Activated naive CD8-positive, alpha-beta T cell (primary cell): ENCODE measurements around the gene HK1.

ENCODE experiments used
- H3K27ac Mint-ChIP-seq: one replicate; pipeline ENCODE4 v1.8.0; 2021; ENCODE audit warnings: mixed read lengths
- H3K27me3 Mint-ChIP-seq: one replicate; pipeline ENCODE4 v1.8.0; 2021; ENCODE audit warnings: mixed read lengths
- H3K36me3 Mint-ChIP-seq: one replicate; pipeline ENCODE4 v1.8.0; 2021; ENCODE audit warnings: mixed read lengths
- H3K4me1 Mint-ChIP-seq: one replicate; pipeline ENCODE4 v1.8.0; 2021; ENCODE audit warnings: low read depth, mixed read lengths
- H3K4me3 Mint-ChIP-seq: one replicate; pipeline ENCODE4 v1.8.0; 2021; ENCODE audit warnings: mild to moderate bottlenecking, mixed read lengths
- H3K9me3 Mint-ChIP-seq: one replicate; pipeline ENCODE4 v1.8.0; 2021; ENCODE audit warnings: low read depth, mixed read lengths

Gene HK1

DNA sequence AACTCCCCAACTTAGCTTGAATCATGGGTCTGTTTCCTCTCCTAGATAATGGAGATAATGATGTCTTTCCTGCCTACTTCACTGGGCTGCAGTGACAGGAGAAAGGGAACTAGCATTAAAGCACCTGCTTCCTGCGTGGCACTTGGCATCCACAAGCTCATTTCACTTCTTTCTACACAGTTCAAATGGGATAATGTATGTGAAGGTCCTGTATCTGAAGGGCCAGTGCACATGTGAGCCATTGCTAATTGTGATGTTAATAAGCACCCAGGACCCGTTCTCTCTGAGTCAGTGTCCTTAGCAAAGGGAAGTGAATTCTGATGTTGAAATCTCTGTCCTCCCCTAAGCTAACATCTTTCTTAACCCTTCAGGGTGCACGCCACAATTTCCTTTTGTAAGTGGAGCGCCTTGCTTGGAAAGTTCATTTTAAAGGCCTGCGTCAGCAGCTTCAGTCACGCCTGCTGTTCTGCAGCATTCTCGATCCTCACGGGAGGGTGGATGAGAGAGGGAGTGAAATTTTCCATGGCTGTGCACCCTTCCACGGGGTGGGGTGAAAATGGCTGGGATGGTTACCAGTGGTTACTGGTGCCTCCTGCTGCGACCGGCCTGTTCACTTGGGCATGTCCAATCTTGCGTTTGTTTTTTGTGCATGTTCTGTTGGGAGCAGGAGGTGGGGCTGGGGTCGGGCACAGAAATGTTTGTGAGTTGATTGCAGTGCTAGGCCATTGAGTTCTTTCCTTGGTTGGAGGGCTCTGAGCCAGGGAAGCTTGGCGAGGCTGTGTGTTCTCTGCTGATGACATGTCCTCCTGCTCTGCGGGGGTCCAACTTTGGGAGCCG, 59.2 kb downstream of the HK1 start:
- Mint-ChIP-seq H3K27ac (no peak overlapping the region), H3K9me3 (no peaks in the 10 kb centered on the region), H3K4me1 (peaks cover 70% of the 10 kb centered on the region), H3K27me3 (no peaks in the 10 kb centered on the region), H3K4me3 (no peak overlapping the region), H3K36me3 (peaks cover under 1% of the 10 kb centered on the region)

DNA sequence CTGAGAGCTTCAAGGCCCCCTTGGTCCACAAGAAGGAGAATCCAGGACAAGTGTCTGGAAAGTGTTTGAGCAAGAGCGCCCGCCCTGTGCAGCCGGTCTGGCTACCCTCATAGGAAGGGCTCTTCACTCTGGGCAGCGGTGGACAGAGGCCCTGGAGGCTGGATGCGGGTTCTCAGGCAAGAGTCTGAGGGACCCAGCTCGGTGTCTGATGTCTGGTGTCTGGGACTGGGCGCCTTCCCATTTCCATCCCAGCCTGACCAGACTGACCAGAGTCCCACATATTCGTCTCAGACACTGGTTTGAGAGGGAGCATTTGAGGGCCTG, 59.8 kb downstream of the HK1 start:
- no peaks in the 10 kb centered on the region for H3K9me3 Mint-ChIP-seq
- H3K27ac Mint-ChIP-seq: peak overlapping the region; percentile 75
- H3K27me3 Mint-ChIP-seq: no peaks in the 10 kb centered on the region
- H3K36me3 Mint-ChIP-seq: peaks cover 3% of the 10 kb centered on the region
- H3K4me1 Mint-ChIP-seq: peaks cover 68% of the 10 kb centered on the region
- H3K4me3 Mint-ChIP-seq: no peak overlapping the region

DNA sequence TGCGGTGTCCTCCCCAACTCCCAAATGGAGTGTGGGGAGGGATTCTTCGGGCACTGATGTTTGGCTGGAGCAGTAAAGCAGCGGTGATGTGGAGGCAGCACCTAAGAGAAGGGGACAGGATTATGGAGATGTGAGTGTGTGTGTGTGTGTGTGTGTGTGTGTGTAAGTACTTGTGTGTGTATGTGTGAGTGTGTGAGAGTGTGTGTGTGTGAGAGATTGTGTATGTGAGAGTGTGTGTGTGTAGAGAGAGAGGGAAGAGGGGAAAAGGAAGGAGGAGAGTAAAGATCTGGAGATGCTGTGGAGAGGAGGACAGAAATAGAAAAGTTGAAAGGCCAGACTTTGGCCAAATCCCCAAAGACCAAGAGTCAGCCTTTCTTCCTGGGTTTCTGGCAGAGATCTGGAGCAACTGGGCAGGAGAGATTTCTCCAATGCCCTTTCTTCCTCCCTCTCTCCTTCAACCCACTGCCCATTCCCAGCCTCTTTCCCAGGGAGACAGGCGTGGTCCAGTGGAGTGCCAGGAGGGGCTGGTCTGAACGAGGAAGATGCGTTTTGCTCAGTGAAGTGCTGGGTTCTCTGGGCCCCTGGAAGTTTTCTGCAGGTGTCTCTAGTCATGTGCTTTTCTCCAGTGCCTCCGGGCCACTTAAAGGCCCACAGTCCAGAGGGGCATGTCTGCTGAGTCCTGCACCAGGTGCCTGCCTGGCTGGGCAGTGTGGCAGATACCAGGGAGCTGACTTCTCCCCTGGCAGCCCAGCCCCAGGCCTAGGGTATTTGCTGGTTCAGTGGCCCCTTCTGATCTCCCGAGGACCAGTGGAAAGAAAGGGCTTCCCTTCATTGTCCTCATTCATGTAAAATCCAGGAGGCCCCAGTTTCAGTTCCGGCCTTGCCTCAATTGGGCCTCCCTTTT, 60.5 kb downstream of the HK1 start:
- no peaks in the 10 kb centered on the region for H3K9me3 Mint-ChIP-seq
- H3K4me1 Mint-ChIP-seq: peaks cover 71% of the 10 kb centered on the region
- no peaks in the 10 kb centered on the region for H3K27me3 Mint-ChIP-seq
- no peak overlapping the region for H3K4me3 Mint-ChIP-seq
- H3K27ac Mint-ChIP-seq: peak overlapping the region; percentile 75
- peaks cover 4% of the 10 kb centered on the region for H3K36me3 Mint-ChIP-seq

DNA sequence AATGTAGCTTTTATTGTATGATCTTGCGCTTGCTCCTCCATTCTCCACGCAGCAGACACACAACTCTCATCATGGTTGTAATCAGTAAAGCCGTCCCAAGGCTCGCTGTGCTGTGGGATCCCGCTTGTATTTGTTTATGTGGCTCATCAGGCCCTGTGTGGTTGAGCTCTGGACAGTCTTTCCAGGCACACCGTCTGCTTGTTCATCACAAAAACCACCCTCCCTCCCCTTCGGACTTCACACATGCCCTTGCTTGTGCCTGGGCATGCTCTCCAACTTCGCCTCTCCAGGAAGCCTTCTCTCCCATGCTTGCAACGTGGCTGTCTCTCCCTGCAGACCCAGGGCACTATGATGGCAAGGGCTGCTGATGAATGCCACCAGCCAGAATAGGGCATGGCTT, 62.4 kb downstream of the HK1 start:
- Mint-ChIP-seq H3K4me1 (peaks cover 72% of the 10 kb centered on the region), H3K36me3 (peaks cover 8% of the 10 kb centered on the region), H3K27me3 (no peaks in the 10 kb centered on the region), H3K9me3 (no peaks in the 10 kb centered on the region), H3K27ac (peak overlapping the region; percentile 54), H3K4me3 (no peak overlapping the region)

DNA sequence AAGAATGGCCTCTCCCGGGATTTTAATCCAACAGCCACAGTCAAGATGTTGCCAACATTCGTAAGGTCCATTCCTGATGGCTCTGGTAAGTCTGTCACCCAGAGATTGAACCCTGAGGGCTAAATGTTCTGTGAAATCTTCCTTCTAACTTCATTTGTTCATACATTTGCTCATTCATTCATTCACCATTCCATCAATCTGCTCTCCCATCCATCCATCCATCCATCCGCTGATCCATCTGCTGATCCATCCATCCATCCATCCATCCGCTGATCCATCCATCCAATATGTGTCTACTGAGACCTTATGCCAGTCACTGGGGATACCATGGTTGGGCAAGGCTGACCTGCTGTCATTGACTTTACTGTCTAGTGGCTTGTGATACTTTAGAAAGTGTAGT, 65.6 kb downstream of the HK1 start:
- peaks cover 10% of the 10 kb centered on the region for H3K36me3 Mint-ChIP-seq
- H3K27me3 Mint-ChIP-seq: no peaks in the 10 kb centered on the region
- H3K4me1 Mint-ChIP-seq: peaks cover 78% of the 10 kb centered on the region
- no peaks in the 10 kb centered on the region for H3K9me3 Mint-ChIP-seq
- no peak overlapping the region for H3K4me3 Mint-ChIP-seq
- peak overlapping the region; percentile 55 for H3K27ac Mint-ChIP-seq

DNA sequence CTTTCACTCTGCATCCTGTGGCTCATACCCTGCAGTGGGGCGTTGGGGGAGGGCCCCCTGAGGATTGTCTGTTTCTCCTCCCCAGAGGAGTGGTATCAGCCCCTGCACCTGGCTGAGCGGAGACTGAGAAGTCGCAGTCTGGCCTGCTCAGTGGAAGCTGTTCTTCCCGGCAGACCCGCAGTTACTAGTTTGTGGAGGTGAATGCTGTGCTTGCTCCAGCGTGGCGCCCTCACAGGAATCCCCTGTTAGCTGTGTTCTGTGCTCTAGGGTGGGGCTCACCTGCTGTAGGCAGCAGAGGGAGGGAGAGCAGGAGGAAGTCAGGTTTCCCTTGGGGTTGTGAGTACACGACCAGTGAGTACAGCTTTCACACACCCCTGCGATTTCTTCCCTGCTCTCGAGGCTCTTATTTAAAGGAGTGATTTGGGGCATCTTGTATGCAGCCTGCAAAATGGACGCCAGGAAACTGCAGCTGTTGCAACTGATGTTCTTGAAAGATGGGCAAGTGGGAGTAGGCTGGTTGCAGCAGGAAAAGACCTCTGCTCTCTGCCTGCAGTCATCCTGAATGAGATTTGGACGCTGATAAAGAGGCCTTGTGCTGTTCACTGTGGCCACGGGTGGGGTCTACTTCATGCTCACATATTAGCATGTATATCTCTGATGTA, 66.4 kb downstream of the HK1 start:
- no peaks in the 10 kb centered on the region for H3K27me3 Mint-ChIP-seq
- peaks cover 10% of the 10 kb centered on the region for H3K36me3 Mint-ChIP-seq
- H3K4me1 Mint-ChIP-seq: peaks cover 80% of the 10 kb centered on the region
- no peaks in the 10 kb centered on the region for H3K9me3 Mint-ChIP-seq
- H3K4me3 Mint-ChIP-seq: peak overlapping the region; percentile 38
- H3K27ac Mint-ChIP-seq: peak overlapping the region; percentile 55

DNA sequence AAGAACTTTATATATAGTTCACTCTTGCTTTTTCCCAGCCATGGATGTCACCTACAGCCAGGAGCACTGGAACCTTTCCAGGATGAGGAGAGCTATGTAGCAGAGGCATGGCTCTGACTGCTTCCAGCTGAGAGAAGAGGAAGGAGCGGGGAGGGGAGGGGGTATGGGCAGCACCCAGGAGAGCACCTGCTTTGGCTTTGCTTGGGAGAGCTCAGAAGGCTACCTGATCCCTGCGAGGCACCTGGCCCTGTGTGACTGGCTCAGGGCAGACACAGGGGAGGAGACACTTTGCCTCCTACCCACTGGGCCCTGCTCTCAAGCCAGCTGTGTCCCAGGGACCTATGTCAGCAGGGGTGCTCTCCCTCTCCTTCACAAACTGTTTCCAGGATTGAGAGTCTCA, 67.1 kb downstream of the HK1 start:
- Mint-ChIP-seq H3K9me3 (no peaks in the 10 kb centered on the region), H3K27me3 (no peaks in the 10 kb centered on the region), H3K27ac (peak overlapping the region; percentile 73), H3K4me3 (peak overlapping the region; percentile 38), H3K4me1 (peaks cover 83% of the 10 kb centered on the region), H3K36me3 (peaks cover 10% of the 10 kb centered on the region)

DNA sequence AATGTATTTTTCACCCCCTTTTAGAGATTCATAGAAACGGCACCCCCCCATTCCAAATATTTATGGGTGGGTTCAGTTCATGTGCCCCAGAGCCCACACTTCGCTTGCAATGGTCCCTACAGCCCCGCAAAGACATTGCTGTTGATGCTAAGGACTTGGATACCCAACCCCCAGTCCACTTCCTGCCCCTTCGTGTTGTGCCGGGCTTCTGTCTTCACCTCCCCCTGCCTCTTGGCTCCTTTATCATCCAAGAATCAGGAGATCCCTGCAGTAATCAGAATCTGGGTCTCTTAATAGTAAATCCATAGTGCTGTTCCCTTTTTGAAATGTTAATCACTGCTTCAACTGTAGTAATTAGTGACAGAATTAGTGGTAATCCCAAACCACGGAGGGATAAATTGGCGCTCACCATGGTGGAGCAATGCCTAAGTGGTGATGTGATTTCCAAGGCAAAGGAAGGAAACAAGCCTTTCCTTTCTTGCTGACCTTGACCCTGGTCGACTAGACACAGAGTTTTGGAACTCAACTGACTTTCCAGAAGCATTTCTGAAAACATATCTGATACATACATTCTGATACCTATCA, 67.7 kb downstream of the HK1 start:
- Mint-ChIP-seq H3K4me3 (peak overlapping the region; percentile 27), H3K9me3 (no peaks in the 10 kb centered on the region), H3K36me3 (peaks cover 10% of the 10 kb centered on the region), H3K27ac (peak overlapping the region; percentile 73), H3K27me3 (no peaks in the 10 kb centered on the region), H3K4me1 (peaks cover 80% of the 10 kb centered on the region)

DNA sequence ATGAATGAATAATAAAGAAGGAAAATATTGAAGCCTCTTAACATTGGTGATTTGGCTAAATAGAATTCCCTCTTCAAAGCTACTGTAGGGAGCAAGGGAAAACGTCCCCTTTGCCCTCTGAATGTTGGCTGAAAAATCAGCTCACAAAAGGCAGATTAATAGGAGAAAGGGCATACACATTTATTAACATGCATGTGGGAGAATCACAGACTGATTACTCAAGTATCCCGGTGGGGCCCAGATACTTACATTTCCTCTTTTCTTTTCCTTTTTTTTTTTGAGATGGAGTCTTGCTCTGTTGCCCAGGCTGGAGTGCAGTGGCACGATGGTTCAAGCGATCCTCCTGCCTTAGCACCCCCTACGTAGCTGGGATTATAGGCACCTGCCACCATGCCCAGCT, 68.5 kb downstream of the HK1 start:
- no peak overlapping the region for H3K4me3 Mint-ChIP-seq
- H3K9me3 Mint-ChIP-seq: no peaks in the 10 kb centered on the region
- H3K27ac Mint-ChIP-seq: no peak overlapping the region
- H3K27me3 Mint-ChIP-seq: no peaks in the 10 kb centered on the region
- H3K36me3 Mint-ChIP-seq: peaks cover 13% of the 10 kb centered on the region
- peaks cover 83% of the 10 kb centered on the region for H3K4me1 Mint-ChIP-seq

DNA sequence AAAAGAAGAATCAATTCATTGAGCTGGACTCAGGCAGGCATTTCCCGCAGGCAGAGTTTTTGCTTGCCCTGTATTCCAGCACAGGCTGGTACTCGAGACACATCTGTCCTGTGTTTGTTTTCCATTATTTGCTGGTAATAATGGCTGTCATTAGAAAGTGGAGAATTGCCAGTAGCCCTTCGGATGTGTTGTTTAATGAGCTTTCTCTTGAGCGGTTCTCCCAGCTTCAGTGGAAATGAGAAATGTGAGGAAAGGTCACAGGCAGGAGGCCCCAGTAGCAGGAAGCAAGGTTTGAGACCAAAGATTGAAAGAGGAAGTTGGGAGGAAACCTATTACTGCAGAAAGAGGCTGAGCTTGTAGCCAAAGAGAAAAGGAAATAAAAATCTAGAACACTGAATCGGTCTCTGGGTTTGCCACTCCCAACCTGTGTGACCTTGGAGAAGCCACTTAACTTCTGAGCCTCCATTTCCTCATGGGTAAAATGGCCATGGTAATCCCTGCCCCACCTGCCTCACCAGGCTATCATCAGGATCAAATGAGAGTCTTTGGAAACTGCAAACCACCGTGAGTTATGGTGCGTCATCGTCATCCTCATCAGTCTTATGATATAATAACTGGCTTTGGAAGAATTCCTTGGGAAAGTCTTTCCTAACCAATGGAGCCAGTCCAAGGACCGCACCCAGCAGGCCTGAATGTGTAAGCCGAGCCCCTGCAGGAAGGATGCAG, 70.7 kb downstream of the HK1 start:
- H3K4me3 Mint-ChIP-seq: peak overlapping the region; percentile 65
- peak overlapping the region; percentile 92 for H3K27ac Mint-ChIP-seq
- H3K27me3 Mint-ChIP-seq: no peaks in the 10 kb centered on the region
- H3K4me1 Mint-ChIP-seq: peaks cover 81% of the 10 kb centered on the region
- peaks cover 7% of the 10 kb centered on the region for H3K36me3 Mint-ChIP-seq
- H3K9me3 Mint-ChIP-seq: no peaks in the 10 kb centered on the region

DNA sequence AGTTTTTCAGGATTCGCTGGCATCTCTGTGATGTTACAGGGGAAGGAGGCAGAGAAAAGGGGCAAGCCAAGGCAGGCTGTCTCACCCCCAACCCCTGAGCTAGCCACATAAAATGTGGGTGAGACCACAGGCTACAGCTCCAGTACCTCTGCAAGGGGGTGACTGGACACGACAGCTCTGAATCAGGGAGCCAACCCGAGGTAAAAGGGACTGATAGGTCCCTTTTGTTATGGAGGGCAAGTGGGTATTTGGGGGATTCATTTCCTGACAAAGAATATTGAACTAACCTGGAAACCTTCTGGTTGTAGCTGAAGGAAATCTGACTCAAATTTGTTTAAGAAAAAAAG, 71.2 kb downstream of the HK1 start:
- H3K4me1 Mint-ChIP-seq: peaks cover 81% of the 10 kb centered on the region
- H3K27ac Mint-ChIP-seq: peak overlapping the region; percentile 92
- H3K9me3 Mint-ChIP-seq: no peaks in the 10 kb centered on the region
- H3K36me3 Mint-ChIP-seq: peaks cover 4% of the 10 kb centered on the region
- no peak overlapping the region for H3K4me3 Mint-ChIP-seq
- H3K27me3 Mint-ChIP-seq: no peaks in the 10 kb centered on the region

DNA sequence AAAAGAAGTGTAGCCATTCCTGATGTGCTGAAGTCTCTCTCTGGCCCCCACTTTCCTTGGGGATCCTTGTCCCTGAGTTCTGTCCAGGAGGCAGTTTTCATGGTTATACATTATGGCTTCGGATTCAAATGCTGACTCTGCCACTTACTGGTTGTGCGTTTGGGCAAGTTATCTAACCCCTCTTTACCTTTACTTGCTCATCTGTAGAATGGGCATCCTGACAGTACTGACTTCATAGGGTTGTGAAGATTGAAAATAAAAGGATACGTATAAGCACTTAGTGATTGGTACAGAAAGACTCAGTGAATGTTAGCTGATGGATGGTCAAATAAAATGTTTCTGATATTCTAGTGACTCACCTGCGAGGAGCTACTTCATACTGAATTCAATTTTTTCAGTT, 73.3 kb downstream of the HK1 start:
- H3K27me3 Mint-ChIP-seq: no peaks in the 10 kb centered on the region
- H3K36me3 Mint-ChIP-seq: peaks cover 4% of the 10 kb centered on the region
- H3K4me3 Mint-ChIP-seq: no peak overlapping the region
- H3K4me1 Mint-ChIP-seq: peaks cover 66% of the 10 kb centered on the region
- H3K9me3 Mint-ChIP-seq: no peaks in the 10 kb centered on the region
- no peak overlapping the region for H3K27ac Mint-ChIP-seq

DNA sequence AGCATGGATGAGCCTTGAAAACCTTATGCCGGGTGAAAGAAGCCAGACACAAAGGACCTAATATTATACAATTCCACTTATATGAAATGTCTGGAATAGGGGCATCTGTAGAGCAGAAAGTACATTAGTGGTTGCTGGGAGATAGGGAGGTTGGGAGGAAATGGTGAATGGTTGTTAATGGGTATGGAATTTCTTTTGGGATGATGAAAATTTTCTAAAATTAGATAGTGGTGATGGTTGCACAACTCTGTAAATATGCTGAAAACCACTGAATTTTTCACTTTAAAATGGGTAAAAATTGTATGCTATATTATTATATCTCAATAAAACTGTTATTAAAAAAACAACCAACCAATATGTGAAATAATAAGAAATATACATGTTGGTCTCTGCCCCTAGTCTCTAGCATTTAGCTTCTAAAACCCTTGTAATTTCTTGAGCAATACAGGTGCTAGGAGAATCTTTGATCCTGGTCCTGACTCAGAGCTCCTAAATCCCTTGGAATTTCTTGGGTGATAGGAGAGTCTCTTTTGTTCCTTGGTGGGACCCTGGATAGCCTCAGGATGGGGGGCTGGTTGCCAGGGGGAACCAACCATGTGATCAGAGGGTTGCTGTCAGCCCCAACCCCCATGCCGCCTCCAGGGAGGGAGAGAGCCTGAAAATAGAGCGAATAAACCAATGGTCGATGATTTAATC, 74.4 kb downstream of the HK1 start:
- Mint-ChIP-seq H3K4me1 (peaks cover 68% of the 10 kb centered on the region), H3K27me3 (no peaks in the 10 kb centered on the region), H3K36me3 (peaks cover 4% of the 10 kb centered on the region), H3K4me3 (no peak overlapping the region), H3K9me3 (no peaks in the 10 kb centered on the region), H3K27ac (no peak overlapping the region)
